ENCODE results near the gene GMIP.

GRCh38 chr19:19679176-19680073 is 36.0 kb upstream of the GMIP start:
- TF ChIP-seq RAD21 (IDR thresholded peaks at IDR 0.05; ENCODE audit: low read depth) (no peak), FOXM1 (IDR thresholded peaks at IDR 0.05; ENCODE audit: borderline replicate concordance, low read depth) (no peak), REST (IDR thresholded peaks at IDR 0.05; ENCODE audit: low read depth) (no peak), NFIC (IDR thresholded peaks at IDR 0.05) (no peak), TCF12 (IDR thresholded peaks at IDR 0.05; ENCODE audit: low read depth) (no peak), CEBPB (IDR thresholded peaks at IDR 0.05) (no peak), TAF1 (IDR thresholded peaks at IDR 0.05; ENCODE audit: low read depth) (no peak), CREB1 (IDR thresholded peaks at IDR 0.05; ENCODE audit: low read depth) (no peak), YY1 (IDR thresholded peaks at IDR 0.05; ENCODE audit: low read depth) (no peak)

Data from Ishikawa (cell line).